Activated T-helper 1 cell treated with anti-CD3 and anti-CD28 coated beads, Interleukin-2, amount 50 U/mL, for 16 hours (primary cell): ENCODE measurements around the gene GALNT9.
"Not testable (repeated sequence)": the region's sequence is repeated elsewhere in the genome, so short reads cannot be mapped to it uniquely, and the experiment has no call there.

Experiments used
- DNase-seq, 2 donors: peaks; one replicate each; pipeline ENCODE4 v3.0.0-alpha.2; 2020; ENCODE audit warnings: low read depth in 1 of 2, low spot score in 1 of 2

GALNT9 gene

DNA sequence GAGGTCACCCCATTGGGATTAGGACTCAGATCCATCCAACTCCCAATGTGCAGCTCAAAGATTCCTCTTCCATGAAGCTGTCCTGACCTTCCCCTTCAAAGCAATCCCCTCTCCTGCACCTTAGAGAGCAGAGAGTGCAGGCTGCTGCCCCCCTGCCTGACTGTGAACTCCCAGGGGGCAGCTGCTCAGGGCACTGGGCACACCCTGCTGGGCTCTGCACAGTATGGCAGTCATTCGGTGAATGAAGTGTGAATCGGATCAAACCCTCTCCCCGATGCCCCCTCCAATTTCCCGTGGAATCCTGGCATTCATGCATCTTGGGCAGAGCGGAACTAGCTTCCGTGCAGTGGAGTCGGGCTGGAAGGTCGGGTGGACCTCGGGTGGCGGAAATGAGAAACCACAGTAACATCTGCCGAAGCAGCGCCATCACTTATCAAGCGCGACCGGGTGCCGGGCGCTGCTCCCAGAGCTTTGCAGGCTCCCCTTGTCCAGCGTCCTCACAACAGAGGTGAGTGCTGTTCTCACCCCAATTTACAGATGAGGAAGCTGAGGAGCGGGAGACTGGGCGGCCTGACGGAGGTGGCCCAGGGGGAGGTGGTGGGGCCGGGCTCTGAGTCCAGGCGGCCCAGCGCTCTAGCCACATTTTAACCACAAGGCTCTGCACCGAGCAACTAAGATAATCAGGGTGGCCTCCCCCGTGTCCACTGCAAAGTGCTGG lies 14.7 kb downstream of the GALNT9 start:
- no peak for DNase-seq

DNA sequence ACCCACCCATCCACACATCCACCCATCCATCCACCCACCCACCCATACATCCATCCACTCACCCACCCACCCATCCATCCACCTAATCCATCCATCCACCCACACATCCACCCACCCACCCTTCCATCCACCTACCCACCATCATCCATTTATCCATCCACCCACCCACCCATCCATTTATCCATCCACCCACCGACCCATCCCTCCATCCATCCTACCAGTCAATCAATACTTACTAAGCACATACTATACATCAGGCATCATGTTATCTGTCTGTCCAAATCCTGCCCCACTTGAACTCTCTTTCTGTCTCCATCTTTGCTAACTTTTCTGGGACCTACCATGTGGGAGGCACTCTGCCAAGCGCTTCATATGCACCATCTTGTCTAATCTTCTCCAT lies 15.4 kb downstream of the GALNT9 start:
- DNase-seq = no peak

DNA sequence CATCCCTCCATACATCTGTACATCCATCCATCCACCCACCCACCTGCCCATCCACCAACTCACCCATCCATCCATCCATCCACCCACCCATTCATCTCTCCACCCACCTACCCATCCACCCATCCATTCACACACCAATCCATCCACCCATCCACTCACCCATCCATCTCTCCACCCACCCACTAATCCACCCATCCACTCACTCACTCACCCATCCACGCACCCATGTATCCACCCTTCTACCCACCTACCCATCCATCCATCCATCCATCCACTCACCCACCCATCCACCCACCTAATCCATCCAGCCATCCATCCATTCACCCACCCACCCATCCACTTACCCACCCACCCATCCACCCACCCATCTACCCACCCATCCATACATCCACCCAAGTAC lies 16.2 kb downstream of the GALNT9 start:
- no peak for DNase-seq

DNA sequence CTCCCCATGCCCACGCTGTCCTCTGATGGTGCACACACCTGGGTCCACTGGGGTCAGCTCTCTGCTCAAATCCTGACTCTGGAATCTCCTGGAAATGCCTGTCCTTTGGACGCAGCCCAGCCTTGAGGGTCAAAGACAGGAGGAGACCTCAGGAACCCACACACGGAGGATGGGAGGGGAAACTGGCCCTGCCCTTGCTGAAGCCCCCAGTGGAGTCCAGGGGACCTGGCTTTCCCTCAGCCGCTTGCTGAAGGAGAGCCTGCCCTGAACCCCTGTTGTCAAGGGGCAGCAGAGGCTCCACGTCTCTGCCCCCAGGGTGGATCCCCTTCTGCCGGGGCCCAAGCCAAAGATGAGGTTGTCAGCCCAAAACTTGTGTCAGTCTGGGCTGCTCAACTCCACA lies 16.9 kb downstream of the GALNT9 start:
- no peak for DNase-seq

DNA sequence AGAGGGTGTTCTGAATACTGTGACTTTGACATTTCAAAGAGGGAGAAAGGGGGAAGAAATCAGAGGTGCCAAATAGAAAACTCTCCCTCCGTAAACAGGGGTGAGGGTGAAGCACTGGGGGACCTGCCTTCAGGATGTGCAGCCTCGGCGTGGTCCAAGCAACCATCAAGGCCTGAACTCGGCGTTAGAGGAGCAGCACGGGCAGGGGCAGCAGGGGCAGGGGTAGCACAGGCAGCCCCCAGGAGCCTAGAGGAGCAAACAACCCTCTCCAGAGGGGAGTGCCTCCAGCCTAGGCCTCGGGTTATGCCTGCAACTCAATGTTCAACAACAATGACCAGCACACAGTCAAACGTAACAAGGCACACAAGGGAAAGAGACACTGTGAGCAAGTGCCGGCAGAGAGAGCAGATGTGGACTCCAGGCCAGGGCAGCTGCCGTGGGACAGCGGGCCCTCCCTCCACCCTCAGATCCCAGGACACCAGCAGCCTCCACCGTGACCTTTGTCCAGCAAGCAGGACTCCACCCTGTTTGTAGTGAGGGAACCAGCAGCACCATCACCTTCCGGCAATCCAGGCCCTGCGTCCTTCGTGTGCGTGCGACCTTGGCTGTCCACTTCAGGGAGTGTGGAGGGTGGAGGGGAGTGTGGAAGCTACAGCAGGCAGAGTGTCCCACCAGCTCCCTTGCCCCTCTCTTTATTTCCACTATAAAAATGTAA lies 18.0 kb downstream of the GALNT9 start:
- no peak for DNase-seq

DNA sequence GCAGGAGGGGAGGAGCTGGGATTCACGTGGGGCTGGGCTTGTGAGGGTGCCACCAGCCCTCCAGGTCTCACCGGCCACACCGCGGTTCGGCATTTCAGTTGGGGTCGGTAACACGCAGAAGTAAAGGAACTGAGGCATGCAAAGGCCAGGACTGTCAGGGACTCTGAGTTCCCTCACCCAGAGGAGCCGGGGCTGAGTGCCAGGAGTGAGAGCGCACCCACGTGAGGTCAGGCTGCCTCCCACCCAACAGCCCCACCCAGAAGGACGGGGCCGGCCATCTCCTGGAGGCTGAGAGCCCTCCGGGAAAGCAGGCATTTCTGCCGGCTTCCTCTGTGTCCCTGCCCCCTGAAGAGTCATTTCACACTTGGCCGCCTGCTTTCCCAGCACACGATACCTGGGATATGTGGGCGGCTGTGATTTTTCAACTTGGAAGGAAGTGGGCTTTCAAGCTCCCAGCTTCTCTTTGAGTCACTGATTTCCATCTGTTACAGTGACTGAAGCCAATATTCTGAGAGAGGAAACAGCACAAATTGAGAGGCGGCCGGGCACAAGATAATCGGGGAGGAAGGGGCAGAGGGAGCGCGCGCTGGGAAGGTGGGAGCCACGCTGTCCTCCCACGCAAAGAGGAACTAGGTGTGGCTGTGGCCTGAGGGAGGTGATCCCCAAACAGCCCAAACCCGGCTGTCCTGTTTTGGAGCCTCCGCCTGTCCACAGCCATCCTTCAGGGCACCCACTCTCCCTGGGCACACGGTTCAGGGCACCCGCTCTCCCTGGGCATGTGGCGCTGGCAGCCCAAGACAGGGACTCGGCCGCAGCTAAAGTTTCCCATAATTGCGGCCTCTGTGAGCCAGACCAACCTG lies 19.0 kb downstream of the GALNT9 start:
- DNase-seq = no peak

DNA sequence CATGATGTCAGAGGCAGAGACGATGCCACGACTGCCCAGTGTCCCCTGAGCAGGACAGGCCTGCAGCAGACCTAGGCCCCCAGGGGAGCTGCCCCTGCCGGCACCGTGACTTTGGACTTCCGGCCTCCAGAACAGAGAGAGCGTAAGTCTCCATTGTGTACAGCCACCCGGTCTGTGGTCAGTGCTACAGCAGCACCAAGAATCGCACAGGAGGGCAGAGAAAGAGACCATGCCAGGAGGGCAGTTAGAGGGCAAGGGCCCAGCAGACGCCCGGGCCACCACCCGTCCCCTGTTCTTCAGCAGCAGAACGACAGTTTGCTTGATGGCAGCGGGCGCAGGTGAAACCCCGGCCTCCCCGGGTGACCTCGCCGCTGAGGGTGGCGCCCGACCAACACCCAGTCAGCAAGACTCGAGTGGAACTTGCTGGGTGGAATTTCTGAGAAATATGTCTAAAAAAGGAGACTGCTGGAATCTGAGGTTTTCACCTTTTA lies 19.7 kb downstream of the GALNT9 start:
- DNase-seq = no peak

DNA sequence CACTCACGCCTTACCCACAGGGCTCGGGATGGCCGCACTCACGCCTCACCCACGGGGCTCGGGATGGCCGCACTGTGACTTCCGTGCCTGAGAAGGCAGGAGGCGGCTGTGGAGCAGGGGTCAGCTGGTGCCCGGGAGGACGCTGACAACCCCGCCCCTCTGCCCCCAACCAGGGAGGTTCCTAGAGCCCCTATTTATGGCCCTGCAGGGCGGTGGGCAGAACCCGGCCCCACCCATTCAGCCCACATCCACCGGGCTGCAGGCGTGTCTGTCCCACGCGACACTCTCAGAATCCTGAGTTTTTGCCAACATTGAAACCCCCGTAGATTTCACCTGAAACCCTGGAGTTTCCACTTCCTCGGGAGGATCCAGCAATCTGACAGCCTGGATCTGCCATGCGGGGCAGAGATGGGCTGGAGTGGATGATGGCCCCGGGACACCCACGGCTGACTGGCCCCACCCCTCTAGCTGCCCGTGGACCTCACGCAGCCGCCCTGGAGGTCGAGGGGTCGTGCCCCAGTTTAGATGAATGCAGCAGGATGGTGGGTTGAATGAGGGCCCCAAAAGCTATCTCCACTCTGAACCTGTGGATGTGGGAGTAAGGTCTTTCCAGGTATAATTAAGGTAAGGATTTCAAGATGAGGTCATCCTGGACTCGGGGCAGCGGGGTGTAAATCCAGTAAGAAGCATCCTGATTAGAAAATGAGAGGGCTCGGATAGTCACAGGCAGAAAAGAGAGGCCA lies 20.4 kb downstream of the GALNT9 start:
- DNase-seq = no peak

DNA sequence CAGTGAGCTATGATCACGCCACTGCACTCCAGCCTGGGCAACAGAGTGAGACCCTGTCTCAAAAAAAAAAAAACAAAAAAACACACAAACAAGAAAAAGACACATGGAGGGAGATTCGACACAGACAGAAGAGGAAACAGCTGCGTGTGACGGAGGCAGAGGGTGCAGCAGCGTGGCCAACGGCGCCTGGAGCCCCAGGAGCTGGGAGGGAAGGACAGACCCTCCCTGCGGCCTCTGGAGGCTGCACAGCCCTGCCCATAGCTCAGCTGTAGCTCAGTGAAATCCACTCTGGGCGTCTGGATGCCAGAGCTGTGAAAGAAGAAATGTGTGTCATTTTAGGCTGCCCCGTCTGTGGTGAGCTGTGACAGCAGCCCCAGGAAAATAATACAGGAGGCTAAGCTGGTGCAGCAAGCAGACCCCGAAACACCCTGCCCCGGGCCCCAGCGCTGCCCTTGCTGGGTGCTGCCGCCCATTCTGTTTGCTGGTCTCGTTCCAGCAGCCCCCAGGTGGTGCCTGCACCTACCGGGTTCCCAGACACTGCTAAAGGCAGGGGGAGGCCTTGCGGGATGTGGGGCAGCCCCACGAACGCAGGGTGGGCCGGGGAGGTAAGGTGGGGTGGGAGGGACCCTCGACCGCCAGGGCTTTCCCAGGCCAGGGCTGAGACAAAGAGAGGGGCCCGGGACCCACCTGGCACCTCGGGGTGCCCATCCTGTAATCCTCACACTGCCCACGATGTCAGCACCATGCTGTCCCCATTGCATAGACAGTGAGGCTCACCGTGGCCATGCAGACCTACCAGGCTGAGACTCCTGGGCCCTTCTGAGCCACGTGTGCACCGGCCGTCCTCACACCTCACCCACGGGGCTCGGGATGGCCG lies 21.2 kb downstream of the GALNT9 start:
- DNase-seq = no peak

DNA sequence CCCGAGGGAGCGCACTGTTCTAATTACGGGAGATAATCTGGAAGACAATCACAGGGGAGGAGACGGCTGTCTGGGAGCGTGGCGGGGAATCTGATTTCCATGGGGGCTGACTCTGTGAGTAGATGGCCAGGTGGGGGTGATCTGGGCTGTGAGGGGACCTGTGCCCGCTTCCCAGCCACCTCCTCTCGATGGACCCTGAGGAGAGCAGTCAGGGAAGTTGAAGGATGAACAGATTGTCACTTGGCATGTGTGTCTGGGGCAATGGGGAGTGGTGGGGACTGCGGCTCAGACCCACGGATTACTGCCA lies 22.6 kb downstream of the GALNT9 start:
- DNase-seq = no peak

DNA sequence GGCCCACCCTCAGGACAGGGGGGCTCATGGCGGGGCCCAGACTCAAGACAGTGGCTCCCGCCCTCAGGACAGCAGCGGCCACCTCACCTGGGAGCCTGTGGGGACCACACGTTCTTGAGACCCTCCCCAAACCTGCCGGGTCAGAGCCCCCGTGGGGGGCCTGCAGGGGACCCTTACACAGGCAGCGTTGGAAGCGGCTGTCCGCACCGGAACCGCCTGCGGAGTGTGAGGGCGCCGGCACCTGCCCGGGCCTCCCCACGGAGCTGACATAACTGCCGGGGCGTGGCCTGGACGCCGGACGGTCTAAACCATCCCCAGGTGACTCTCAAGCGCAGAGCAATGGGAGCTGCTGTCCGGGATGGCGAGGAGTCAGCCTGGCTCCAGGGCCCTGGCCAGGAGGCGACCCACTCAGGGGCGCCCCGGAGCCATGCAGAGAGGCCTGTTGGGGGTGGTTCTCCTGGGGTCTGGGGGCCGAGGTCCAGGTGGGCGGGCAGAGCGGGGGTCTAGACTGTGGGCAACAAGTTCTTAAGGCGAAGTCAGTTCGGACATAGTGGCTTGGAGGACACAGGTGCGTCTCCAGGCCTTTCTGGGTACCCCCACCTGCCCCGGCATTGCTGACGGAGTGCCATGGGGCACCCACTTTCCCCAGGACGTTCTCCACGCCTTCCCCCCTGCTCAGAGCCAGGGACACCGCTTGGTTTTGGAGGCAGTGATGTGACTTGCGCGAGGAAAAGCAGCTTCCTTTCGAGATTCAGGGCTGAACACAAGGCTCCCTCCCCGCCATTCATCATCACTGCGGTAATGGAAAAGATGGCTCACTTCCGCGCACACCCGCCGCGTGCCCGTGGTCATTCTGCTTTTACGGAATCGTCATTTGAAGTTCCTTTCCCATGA lies 23.2 kb downstream of the GALNT9 start:
- DNase-seq = no peak

DNA sequence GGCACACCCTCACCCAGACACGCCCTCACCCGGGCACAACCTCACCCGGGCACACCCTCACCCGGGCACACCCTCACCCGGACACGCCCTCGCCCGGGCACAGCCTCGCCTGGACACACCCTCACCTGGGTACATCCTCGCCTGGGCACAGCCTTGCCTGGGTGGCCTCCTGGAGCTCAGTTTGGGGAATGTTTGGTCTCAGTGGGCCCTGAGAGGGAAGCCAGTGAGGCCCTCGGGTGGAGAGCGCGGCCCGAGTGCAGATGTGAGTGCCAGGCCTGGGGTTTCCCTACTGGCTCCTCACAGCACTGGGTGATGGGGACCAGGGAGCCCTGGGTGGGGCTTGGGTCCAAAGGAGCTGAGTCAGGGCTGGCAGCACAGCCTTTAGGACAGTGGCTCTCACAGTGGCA lies 23.8 kb downstream of the GALNT9 start:
- DNase-seq = no peak

DNA sequence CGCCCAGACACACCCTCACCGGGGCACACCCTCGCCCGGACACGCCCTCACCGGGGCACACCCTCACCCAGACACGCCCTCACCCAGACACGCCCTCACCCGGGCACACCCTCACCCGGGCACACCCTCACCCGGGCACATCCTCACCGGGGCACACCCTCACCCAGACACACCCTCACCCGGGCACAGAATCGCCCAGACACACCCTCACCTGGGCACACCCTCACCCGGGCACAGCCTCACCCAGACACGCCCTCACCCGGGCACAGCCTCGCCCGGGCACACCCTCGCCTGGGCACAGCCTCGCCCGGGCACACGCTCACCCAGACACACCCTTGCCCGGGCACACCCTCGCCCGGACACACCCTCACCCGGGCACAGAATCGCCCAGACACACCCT lies 24.5 kb downstream of the GALNT9 start:
- DNase-seq = not testable (repeated sequence)

DNA sequence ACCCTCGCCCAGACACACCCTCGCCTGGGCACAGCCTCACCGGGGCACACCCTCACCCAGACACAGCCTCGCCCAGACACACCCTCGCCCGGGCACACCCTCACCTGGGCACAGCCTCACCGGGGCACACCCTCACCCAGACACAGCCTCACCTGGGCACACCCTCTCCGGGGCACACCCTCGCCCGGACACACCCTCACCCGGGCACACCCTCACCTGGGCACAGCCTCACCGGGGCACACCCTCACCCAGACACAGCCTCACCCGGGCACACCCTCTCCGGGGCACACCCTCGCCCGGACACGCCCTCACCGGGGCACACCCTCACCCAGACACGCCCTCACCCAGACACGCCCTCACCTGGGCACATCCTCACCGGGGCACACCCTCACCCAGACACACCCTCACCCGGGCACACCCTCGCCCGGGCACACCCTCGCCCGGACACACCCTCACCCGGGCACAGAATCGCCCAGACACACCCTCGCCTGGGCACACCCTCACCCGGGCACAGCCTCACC lies 25.5 kb downstream of the GALNT9 start:
- DNase-seq = not testable (repeated sequence)

DNA sequence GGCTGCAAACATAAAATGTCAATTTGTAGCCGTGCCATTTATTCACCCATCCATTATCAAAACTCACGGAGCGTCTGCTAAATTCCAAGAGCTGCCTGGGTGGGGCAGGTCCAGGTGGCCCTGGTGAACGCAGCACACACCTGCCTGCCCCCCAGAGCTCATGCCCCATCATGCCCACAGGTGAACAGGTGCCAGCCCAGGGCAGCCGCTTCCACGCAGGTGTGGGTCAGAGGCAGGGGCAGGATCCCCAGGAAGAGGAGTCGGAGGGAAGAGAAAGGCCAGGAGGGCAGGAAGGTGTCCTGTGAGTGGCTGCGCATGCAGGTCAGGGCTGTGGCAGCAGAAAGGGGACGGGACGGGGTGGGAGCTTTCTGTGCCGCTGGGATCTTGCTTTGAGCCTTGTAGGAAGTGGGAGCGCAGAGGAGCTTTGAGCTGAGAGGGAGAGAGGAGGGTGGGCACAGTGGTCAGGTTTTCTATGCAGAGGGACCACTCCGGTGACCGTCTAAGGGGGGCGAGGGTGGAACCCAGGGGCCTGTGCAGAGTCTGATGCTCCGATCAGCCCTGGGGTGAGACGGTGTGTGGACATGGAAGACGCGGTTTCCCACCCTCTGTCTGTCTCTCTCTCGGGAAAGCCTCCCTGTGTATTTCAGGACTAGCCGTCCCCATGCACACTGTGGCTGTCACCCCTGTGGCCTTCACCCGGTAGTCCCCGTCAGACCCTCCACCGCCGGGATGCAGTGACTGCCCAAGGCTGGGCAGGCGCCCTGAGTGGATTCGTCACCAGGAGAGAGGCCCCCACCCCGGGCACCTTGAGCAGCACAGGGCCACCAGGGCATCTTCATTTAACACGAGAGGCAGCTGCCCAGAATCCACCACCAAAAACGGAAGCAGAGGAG lies 26.7 kb downstream of the GALNT9 start:
- no peak for DNase-seq

DNA sequence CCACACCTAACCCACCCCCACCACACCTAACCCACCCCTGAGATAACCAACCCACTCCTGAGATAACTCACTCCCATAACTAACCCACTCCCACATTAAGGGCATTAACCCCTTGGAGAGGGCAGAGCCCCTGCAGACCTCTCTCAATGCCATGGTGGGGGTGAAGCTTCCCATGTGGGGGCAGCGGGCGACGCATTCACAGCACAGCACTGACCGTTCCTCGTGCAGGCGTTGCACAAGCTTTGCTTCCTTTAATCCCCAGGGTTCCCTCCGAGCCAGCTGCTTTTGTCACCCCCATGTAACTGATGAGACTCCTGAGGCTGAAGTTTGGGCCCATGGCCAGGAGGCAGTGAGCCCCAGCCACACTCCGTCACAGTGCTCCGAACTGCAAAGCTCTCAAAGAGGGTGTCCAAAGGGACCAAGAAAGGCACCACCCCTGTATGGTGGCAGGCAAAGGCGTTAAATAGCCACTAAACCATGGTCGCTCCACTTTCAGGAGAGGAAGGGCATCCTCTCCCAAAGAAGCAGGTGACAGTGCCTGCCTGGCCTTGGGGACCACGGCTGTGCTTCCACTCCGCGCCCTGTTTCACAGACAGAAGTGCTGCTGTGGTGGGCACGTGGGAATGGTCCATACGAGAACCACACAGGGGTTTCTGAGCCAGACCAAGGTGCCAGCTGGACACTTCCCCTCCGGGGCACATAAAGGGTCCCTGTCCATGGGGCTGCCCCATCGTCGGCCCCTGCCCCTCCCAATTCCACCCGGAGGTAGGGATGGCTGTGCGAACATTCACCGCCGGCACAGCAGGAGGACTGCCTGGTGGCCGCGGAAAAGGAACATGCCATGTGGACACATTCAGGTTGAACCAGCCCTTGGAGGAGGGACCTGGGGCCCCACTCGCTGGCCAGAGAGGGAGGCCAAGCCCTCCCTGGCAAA lies 28.3 kb downstream of the GALNT9 start:
- DNase-seq = no peak

DNA sequence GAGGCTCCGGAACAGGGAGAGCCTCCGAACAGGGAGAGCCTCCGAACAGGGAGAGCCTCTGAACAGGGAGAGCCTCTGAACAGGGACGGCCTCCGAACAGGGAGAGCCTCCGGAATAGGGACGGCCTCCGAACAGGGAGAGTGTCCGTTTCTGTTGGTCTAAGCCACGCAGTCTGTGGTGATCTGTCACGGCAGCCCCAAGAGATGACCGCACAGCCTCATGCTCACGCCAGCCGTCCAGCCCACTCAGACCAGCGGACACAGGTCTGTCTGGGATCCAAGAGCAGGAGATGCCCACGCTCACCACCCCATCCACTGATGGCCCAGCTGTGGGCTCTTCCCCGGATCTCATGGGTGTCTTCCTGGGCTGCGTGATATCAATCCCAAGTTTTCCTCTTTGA lies 33.3 kb downstream of the GALNT9 start:
- DNase-seq = no peak
